Measurements from ENCODE around the gene PHF21B.

PHF21B gene

DNA sequence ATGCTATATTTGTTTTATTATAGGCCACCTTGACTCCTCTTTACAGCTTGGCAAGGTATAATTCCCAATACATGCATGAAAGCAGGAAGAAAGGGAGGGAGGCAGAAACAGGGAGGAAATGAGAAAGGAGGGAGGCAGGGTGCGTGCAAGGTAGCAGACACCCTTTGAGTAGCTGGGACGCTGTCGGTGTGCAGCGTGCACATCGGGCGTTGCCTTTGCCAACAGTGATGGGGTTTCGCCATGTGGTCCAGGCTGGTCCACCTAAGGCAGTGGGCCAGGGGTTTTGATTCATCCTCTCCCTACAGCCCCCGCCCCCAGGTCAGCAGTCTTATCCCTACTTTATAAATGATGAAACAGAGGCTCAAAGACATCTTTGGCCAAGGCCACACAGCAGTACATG is 25.0 kb upstream of the PHF21B start:
- DNase-seq (ENCODE audit: low spot score): no peak
- TF ChIP-seq, protein P1, sequence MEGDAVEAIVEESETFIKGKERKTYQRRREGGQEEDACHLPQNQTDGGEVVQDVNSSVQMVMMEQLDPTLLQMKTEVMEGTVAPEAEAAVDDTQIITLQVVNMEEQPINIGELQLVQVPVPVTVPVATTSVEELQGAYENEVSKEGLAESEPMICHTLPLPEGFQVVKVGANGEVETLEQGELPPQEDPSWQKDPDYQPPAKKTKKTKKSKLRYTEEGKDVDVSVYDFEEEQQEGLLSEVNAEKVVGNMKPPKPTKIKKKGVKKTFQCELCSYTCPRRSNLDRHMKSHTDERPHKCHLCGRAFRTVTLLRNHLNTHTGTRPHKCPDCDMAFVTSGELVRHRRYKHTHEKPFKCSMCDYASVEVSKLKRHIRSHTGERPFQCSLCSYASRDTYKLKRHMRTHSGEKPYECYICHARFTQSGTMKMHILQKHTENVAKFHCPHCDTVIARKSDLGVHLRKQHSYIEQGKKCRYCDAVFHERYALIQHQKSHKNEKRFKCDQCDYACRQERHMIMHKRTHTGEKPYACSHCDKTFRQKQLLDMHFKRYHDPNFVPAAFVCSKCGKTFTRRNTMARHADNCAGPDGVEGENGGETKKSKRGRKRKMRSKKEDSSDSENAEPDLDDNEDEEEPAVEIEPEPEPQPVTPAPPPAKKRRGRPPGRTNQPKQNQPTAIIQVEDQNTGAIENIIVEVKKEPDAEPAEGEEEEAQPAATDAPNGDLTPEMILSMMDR (IDR thresholded peaks at IDR 0.05; ENCODE audit: borderline replicate concordance, control extremely low read depth, extremely low read depth, insufficient read depth, missing control alignments): no peak
- in situ Hi-C loops (cut with MboI; ENCODE audit: low sequenced_read_pairs, unreplicated experiment): no loop called here

DNA sequence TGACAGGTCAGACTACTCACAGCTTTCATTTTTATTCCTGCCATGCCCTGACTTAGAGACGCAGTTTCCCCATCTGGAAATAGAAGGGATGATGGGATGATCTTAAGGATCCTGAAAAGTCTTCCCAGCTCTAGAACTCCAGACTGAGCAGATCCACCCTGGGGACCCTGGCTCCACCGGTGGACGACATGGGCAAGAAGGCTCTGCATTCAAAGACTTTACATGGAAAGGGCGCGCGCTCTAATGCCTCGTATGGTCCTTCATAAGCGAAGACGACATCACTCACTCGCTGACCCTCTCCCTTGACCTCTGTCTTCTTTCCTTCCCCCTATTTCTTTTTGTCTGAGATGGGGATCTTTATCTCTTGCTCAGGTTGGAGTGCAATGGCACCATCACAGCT is 24.4 kb upstream of the PHF21B start:
- DNase-seq (ENCODE audit: low spot score): no peak
- TF ChIP-seq, protein P1 (IDR thresholded peaks at IDR 0.05; ENCODE audit: borderline replicate concordance, control extremely low read depth, extremely low read depth, insufficient read depth, missing control alignments): no peak
- in situ Hi-C loops (cut with MboI; ENCODE audit: low sequenced_read_pairs, unreplicated experiment): no loop called here

DNA sequence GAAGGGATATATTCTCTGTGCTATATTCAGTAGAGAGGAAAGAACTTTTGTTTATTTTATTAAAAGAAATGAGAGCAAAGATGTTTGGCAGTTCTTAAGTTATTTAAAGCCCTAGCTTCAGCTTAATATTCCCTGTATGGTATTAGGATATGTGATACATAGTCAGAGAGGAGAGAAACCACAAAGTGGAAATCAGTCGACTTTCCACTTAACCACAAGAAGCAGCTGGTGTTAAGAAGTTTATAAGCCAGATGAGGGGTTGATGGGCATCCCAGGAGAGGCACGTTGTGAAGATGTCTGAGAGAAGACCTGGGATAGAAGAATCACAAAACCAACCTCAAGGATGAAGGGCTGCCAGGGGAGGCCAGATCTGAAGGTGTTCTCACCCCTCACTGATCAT is 23.3 kb upstream of the PHF21B start:
- TF ChIP-seq, protein P1 (IDR thresholded peaks at IDR 0.05; ENCODE audit: borderline replicate concordance, control extremely low read depth, extremely low read depth, insufficient read depth, missing control alignments): no peak
- no peak for DNase-seq (ENCODE audit: low spot score)
- in situ Hi-C loops (cut with MboI; ENCODE audit: low sequenced_read_pairs, unreplicated experiment): no loop called here

DNA sequence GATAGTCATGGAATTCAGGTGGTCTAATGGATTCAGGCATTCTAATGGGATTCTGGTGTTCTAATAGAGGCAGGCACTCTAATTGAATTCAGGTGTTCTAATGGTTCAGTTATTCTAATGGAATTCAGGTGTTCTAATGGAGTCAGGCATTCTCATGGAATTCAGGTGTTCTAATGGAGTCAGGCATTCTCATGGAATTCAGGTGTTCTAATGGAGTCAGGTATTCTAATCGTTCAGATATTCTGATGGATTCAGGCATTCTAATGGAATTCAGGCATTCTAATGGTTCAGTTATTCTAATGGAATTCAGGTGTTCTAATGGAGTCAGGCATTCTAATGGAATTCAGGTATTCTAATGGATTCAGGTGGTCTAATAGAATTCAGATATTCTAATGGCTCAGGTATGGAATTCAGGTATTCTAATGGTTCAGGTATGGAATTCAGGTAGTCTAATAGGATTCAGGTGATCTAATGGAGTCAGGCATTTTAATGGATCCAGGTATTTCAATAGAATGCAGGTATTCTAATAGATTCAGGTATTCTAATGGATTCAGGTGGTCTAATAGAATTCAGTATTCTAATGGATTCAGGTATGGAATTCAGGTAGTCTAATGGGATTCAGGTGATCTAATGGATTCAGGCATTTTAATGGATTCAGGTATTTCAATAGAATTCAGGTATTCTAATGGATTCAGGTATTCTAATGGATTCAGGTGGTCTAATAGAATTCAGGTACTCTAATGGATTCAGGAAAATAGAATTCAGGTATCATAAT is 22.0 kb upstream of the PHF21B start:
- no peak for DNase-seq (ENCODE audit: low spot score)
- TF ChIP-seq, protein P1 (IDR thresholded peaks at IDR 0.05; ENCODE audit: borderline replicate concordance, control extremely low read depth, extremely low read depth, insufficient read depth, missing control alignments): no peak
- in situ Hi-C loops (cut with MboI; ENCODE audit: low sequenced_read_pairs, unreplicated experiment): no loop called here

DNA sequence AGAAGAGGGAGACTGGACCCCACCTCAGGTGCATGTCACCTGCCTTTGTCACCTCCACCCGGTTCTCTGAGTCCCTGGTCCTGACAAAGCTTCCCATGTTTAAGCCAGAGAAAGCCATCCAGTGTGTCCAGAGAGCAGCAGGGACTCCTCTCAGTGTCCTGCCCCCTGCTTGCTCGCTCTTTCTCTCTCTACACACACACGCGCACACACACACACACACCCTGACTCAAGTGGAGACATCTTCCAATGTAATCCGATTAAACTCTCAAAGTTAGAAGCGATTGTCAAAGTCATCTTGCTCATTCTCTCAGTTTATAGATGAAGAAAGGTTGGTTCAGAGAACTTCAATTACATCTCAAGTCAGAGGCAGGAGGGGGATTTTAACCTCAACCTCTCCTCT is 19.7 kb upstream of the PHF21B start:
- no peak for DNase-seq (ENCODE audit: low spot score)
- in situ Hi-C loops (cut with MboI; ENCODE audit: low sequenced_read_pairs, unreplicated experiment): no loop called here

DNA sequence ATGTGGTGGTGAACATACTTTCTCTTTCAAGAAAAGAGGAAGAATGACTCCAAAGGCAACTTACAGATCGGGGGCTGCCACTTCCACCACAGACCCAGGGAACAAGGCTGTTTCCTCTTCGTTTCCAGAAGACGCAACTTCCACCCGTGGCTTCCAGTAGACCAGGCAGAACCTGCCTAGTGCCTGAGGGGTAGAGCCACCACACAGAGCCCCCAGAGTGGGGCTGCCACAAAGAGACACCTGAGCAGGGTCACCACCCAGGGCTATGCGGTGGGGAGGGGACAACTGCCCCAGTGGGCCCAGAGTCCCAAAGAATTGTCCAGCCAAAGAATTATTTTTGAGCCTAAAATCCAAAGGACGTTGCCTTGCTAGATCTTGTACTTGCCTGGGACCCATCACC is 16.7 kb upstream of the PHF21B start:
- TF ChIP-seq, protein P1 (IDR thresholded peaks at IDR 0.05; ENCODE audit: borderline replicate concordance, control extremely low read depth, extremely low read depth, insufficient read depth, missing control alignments): no peak
- DNase-seq (ENCODE audit: low spot score): no peak
- in situ Hi-C loops (cut with MboI; ENCODE audit: low sequenced_read_pairs, unreplicated experiment): no loop called here

More for the DNA sequence above, 19.7 kb upstream of the PHF21B start:
- TF ChIP-seq, protein P1 (IDR thresholded peaks at IDR 0.05; ENCODE audit: borderline replicate concordance, control extremely low read depth, extremely low read depth, insufficient read depth, missing control alignments): no peak

Data from GM13976 (cell line).